A673 (cell line): ENCODE results near the gene RNF115.
"Not testable (repeated sequence)": the region's sequence is repeated elsewhere in the genome, so short reads cannot be mapped to it uniquely, and the experiment has no call there.

Experiments used
- CTCF ChIP-seq: fragments of 300-800, 200-600 bp; sonication (generic); conservative IDR thresholded peaks from 2 replicates; pipeline ENCODE4 v1.5.1; 2017; ENCODE audit warnings: low read depth, mild to moderate bottlenecking, antibody characterized with exemption, low read length, moderate library complexity, mixed read lengths
- EZH2 ChIP-seq: fragments of 200-600 bp; sonication (generic); IDR thresholded peaks from 2 replicates; pipeline ENCODE4 v1.6.1; 2017; ENCODE audit warnings: borderline replicate concordance, low read depth, mild to moderate bottlenecking, mixed read lengths, antibody characterized with exemption, low read length; ENCODE audit not compliant: poor library complexity, severe bottlenecking

DNA sequence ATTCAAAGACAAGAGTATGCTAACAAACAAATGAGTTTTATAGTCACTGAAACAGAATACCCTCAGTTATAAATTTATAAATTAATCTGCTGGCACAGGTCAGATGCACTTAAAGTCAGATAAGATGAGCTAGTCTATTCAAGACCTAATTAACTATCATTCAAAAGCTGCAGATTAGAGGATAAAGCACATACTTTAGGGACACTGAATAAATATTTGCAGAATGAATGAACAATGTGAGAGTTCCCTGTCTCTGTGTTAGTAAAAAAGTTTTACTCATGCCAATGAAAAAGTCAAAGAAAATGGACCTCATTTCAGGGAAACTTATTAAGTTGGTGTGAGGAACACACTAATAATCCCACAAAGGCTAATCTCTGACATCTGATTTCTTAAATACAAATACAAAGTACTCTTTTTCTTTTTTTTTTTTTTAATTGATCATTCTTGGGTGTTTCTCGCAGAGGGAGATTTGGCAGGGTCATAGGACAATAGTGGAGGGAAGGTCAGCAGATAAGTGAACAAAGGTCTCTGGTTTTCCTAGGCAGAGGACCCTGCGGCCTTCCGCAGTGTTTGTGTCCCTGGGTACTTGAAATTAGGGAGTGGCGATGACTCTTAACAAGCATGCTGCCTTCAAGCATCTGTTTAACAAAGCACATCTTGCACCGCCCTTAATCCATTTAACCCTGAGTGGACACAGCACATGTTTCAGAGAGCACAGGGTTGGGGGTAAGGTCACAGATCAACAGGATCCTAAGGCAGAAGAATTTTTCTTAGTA, 58.1 kb downstream of the RNF115 start:
- not testable (repeated sequence) for TF ChIP-seq CTCF, EZH2
